Measurements from ENCODE around the gene TRAPPC11.
"Not testable (repeated sequence)": the region's sequence is repeated elsewhere in the genome, so short reads cannot be mapped to it uniquely, and the experiment has no call there.

Gene TRAPPC11

GRCh38 chr4:183718876-183719275 lies 59.8 kb downstream of the TRAPPC11 start:
- DNase-seq (ENCODE audit: low read depth in 2 of 2, low spot score in 1 of 2) = no peak

- no peak for DNase-seq (ENCODE audit: low read depth in 2 of 2, low spot score in 1 of 2)
Observed at GRCh38 chr4:183721207-183722081, 62.4 kb downstream of the TRAPPC11 start.

- DNase-seq (ENCODE audit: low read depth in 2 of 2, low spot score in 1 of 2) = no peak
Observed at GRCh38 chr4:183722731-183723560, 63.9 kb downstream of the TRAPPC11 start.

GRCh38 chr4:183723561-183724228 lies 64.6 kb downstream of the TRAPPC11 start:
- DNase-seq (ENCODE audit: low read depth in 2 of 2, low spot score in 1 of 2) = no peak

- not testable (repeated sequence) for DNase-seq (ENCODE audit: low read depth in 2 of 2, low spot score in 1 of 2)
Observed at GRCh38 chr4:183725585-183725984, 66.5 kb downstream of the TRAPPC11 start.

GRCh38 chr4:183727482-183727881 lies 68.4 kb downstream of the TRAPPC11 start:
- no peak for DNase-seq (ENCODE audit: low read depth in 2 of 2, low spot score in 1 of 2)

- no peak for DNase-seq (ENCODE audit: low read depth in 2 of 2, low spot score in 1 of 2)
Observed at GRCh38 chr4:183728223-183729068, 69.4 kb downstream of the TRAPPC11 start.

- DNase-seq (ENCODE audit: low read depth in 2 of 2, low spot score in 1 of 2) = no peak
Observed at GRCh38 chr4:183729069-183729406, 69.9 kb downstream of the TRAPPC11 start.

GRCh38 chr4:183729430-183730328 lies 70.6 kb downstream of the TRAPPC11 start:
- no peak for DNase-seq (ENCODE audit: low read depth in 2 of 2, low spot score in 1 of 2)

- DNase-seq (ENCODE audit: low read depth in 2 of 2, low spot score in 1 of 2) = no peak
Observed at GRCh38 chr4:183732296-183732695, 73.2 kb downstream of the TRAPPC11 start.

GRCh38 chr4:183733181-183733580 lies 74.1 kb downstream of the TRAPPC11 start:
- no peak for DNase-seq (ENCODE audit: low read depth in 2 of 2, low spot score in 1 of 2)

GRCh38 chr4:183738081-183738673 lies 79.1 kb downstream of the TRAPPC11 start:
- no peak for DNase-seq (ENCODE audit: low read depth in 2 of 2, low spot score in 1 of 2)

- no peak for DNase-seq (ENCODE audit: low read depth in 2 of 2, low spot score in 1 of 2)
Observed at GRCh38 chr4:183738961-183739360, 79.9 kb downstream of the TRAPPC11 start.

GRCh38 chr4:183746305-183747229 lies 87.5 kb downstream of the TRAPPC11 start:
- no peak for DNase-seq (ENCODE audit: low read depth in 2 of 2, low spot score in 1 of 2)

- DNase-seq (ENCODE audit: low read depth in 2 of 2, low spot score in 1 of 2) = no peak
Observed at GRCh38 chr4:183747380-183747779, 88.3 kb downstream of the TRAPPC11 start.

- no peak for DNase-seq (ENCODE audit: low read depth in 2 of 2, low spot score in 1 of 2)
Observed at GRCh38 chr4:183747931-183748670, 89.0 kb downstream of the TRAPPC11 start.

- DNase-seq (ENCODE audit: low read depth in 2 of 2, low spot score in 1 of 2) = no peak
Observed at GRCh38 chr4:183751106-183751505, 92.0 kb downstream of the TRAPPC11 start.

GRCh38 chr4:183755596-183755995 lies 96.5 kb downstream of the TRAPPC11 start:
- no peak for DNase-seq (ENCODE audit: low read depth in 2 of 2, low spot score in 1 of 2)

Measured in stimulated activated CD8-positive, alpha-beta memory T cell treated with anti-CD3 and anti-CD28 coated beads, Interleukin-4, amount 100 ng/mL, for 1 hour (primary cell).